ENCODE measurements around the gene MED1. TPM values are rescaled to one million over a fixed set of nuclear protein-coding genes. Genes with fewer than 3 reads are reported as not detected.
"Not testable (repeated sequence)": the region's sequence is repeated elsewhere in the genome, so short reads cannot be mapped to it uniquely, and the experiment has no call there.

Gene MED1, protein sequence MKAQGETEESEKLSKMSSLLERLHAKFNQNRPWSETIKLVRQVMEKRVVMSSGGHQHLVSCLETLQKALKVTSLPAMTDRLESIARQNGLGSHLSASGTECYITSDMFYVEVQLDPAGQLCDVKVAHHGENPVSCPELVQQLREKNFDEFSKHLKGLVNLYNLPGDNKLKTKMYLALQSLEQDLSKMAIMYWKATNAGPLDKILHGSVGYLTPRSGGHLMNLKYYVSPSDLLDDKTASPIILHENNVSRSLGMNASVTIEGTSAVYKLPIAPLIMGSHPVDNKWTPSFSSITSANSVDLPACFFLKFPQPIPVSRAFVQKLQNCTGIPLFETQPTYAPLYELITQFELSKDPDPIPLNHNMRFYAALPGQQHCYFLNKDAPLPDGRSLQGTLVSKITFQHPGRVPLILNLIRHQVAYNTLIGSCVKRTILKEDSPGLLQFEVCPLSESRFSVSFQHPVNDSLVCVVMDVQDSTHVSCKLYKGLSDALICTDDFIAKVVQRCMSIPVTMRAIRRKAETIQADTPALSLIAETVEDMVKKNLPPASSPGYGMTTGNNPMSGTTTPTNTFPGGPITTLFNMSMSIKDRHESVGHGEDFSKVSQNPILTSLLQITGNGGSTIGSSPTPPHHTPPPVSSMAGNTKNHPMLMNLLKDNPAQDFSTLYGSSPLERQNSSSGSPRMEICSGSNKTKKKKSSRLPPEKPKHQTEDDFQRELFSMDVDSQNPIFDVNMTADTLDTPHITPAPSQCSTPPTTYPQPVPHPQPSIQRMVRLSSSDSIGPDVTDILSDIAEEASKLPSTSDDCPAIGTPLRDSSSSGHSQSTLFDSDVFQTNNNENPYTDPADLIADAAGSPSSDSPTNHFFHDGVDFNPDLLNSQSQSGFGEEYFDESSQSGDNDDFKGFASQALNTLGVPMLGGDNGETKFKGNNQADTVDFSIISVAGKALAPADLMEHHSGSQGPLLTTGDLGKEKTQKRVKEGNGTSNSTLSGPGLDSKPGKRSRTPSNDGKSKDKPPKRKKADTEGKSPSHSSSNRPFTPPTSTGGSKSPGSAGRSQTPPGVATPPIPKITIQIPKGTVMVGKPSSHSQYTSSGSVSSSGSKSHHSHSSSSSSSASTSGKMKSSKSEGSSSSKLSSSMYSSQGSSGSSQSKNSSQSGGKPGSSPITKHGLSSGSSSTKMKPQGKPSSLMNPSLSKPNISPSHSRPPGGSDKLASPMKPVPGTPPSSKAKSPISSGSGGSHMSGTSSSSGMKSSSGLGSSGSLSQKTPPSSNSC (N-terminal part only)
- total RNA-seq, result 10 to 100 TPM; 58.9 to 59.7 TPM

DNA sequence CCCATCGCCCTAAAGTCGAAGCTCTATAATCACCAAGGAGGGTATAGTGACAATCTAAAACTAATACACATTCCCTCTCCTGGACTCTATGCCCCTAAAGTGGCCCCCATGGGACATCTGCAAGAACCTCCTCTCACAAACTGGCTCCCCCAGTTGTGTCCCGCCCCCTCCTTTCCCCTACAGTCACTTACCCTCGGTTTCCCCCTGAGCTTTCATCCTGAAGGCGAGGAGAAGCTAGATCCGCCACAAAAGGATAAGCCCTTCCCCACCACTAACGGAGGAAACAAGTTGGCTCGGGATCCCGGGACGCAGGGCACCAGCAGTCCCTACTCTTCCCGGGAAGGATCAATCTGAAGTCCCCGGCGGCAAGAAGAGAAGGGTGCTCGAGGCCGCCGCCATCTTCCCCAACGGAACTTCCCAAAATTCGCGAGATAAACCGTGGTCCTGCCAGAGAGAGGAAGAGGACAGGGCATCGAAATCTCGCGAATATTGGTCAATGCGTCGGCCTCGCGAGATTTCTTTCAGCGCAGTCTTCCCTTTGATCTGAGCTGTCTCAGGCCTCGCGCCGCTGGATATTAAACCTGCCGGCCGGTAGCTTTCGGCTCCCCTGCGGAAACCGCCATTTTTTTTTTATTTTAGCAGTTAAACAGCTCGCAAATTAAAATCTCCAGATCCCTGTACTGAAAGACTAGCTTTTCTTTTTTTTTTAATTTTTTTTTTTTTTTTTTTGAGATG is at the start of gene MED1:
Gene MED1, minus strand, starts transcription at position 417 of the 735 bp plus-strand sequence. Its CDS starts 201 bp downstream, at position 216.
- Mint-ChIP-seq H3K27me3 (no peaks in the 10 kb centered on the region), H3K4me3 (peak within 1 kb of the TSS; percentile 96), H3K27ac (peak within 1 kb of the TSS; percentile 96), H3K36me3 (peaks cover 14% of the 10 kb centered on the region), H3K9me3 (no peaks in the 10 kb centered on the region), H3K4me1 (ENCODE audit: low read depth) (peaks cover 26% of the 10 kb centered on the region)
- peak; percentile 96 for DNase-seq
- POLR2A ChIA-PET, result interaction anchor here (0.6 to 5.8 kb wide), 11 partner anchors 9 to 479 kb away, joined by 3 to 85 read pairs (median 5); partner anchors contain the start of genes CDK12, FBXL20 and RPL19
- CTCF ChIA-PET, result interaction anchor here (0.7 to 1.6 kb wide), 3 partner anchors 9 to 172 kb away, joined by 3 to 14 read pairs (median 4); partner anchors contain the start of gene CDK12
- intact Hi-C loops (cut with micrococcal nuclease), result loop anchor here (1.0 kb wide), 2 partner anchors 10 to 47 kb away; partner anchors contain the start of gene CDK12

DNA sequence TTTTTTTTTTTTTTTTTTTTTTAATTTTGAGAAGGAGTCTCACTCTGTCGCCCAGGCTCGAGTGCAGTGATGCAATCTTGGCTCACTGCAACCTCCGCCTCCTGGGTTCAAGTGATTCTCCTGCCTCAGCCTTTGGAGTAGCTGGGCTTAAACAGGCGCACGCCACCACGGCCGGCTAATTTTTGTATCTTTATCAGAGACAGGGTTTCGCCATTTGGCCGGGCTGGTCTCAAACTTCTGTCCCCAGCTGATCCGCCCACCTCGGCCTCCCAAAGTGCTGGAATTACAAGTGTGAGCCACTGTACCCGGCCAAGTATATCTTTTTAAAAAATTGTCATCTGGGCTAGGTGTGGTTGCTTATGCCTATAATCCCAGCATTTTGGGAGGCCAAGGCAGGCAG is 45.9 kb upstream of the MED1 start:
- H3K4me3 Mint-ChIP-seq; H3K27ac Mint-ChIP-seq; POLR2A ChIA-PET; DNase-seq; H3K9me3 Mint-ChIP-seq; H3K4me1 Mint-ChIP-seq (ENCODE audit: low read depth); CTCF ChIA-PET; intact Hi-C loops (cut with micrococcal nuclease); H3K27me3 Mint-ChIP-seq: not testable (repeated sequence)
- peaks cover 27% of the 10 kb centered on the region for H3K36me3 Mint-ChIP-seq

DNA sequence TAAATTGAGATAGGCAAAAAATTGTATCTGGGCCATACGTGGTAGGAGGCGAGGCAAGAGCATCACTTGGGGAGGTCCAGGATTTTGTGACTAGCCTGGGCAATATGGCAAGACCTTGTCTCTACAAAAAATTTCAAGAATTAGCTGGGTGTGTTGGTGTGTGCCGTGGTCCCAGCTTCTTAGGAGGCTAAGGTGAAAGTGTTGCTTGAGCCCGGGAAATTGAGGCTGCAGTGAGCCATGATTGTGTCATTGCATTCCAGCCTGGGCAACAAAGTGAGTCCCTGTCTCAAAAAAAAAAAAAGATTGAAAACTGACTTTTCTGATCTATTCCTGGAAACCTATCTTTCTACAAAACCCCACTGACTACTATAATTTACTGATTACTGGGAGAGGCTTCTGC is 36.9 kb upstream of the MED1 start:
- Mint-ChIP-seq H3K9me3 (no peaks in the 10 kb centered on the region), H3K4me3 (no peak overlapping the region), H3K4me1 (ENCODE audit: low read depth) (peaks cover 7% of the 10 kb centered on the region), H3K27ac (peak overlapping the region; percentile 18), H3K27me3 (no peaks in the 10 kb centered on the region), H3K36me3 (peaks cover 13% of the 10 kb centered on the region)
- ChIA-PET POLR2A (no interaction called here), CTCF (no interaction called here)
- intact Hi-C loops (cut with micrococcal nuclease), result no loop called here
- no peak for DNase-seq

GRCh38 chr17:39487490-39487889 is 36.4 kb upstream of the MED1 start:
- DNase-seq; H3K4me3 Mint-ChIP-seq; POLR2A ChIA-PET; H3K27me3 Mint-ChIP-seq; intact Hi-C loops (cut with micrococcal nuclease); H3K9me3 Mint-ChIP-seq; H3K27ac Mint-ChIP-seq; H3K4me1 Mint-ChIP-seq (ENCODE audit: low read depth); CTCF ChIA-PET: not testable (repeated sequence)
- H3K36me3 Mint-ChIP-seq, result peaks cover 11% of the 10 kb centered on the region

DNA sequence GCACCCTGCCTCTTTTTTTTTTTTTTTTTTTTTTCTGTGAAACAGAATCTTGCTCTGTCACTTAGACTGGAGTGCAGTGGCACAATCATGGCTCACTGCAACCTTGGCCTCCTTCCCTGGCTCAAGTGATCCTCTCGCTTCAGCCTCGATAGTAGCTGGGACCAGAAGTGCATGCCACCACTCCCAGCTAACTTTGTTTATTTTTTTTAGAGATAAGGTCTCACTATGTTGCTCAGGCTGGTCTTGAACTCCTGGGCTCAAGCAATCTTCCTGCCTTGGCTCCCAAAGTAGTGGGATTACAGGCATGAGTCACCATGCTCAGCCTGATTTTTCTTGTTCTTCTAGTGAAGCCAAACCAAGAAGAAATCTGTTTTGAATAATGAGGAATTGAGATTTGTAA is 35.2 kb upstream of the MED1 start:
- Mint-ChIP-seq H3K9me3 (no peaks in the 10 kb centered on the region), H3K4me3 (no peak overlapping the region), H3K27me3 (no peaks in the 10 kb centered on the region), H3K27ac (no peak overlapping the region), H3K4me1 (ENCODE audit: low read depth) (peaks cover 7% of the 10 kb centered on the region), H3K36me3 (peaks cover 11% of the 10 kb centered on the region)
- POLR2A ChIA-PET, result no interaction called here
- intact Hi-C loops (cut with micrococcal nuclease), result no loop called here
- CTCF ChIA-PET, result interaction anchor here (0.5 to 0.6 kb wide), 2 partner anchors 39 to 327 kb away, joined by 3 read pairs; no protein-coding TSS in a partner anchor
- DNase-seq, result no peak

DNA sequence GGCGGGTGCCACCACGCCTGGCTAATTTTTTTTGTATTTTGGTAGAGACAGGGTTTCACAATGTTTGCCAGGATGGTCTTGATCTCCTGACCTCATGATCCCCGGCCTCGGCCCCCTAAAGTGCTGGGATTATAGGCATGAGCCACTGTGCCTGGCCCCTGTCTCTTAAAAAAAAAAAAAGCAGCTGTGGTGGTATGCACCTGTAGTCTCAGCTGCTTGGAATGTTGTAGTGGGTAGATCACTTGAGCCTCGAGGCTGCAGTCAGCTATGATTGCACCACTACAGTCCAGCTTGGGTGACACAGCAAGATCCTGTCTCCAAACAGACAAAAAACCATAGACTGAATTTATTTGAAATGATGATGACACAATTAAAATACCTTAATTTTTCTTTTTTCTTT is 34.5 kb upstream of the MED1 start:
- H3K4me3 Mint-ChIP-seq, result no peak overlapping the region
- no peaks in the 10 kb centered on the region for H3K9me3 Mint-ChIP-seq
- H3K36me3 Mint-ChIP-seq, result peaks cover 9% of the 10 kb centered on the region
- DNase-seq, result no peak
- intact Hi-C loops (cut with micrococcal nuclease), result no loop called here
- peaks cover 7% of the 10 kb centered on the region for H3K4me1 Mint-ChIP-seq (ENCODE audit: low read depth)
- ChIA-PET CTCF (interaction anchor here (0.6 kb wide), 2 partner anchors 12 to 40 kb away, joined by 3 read pairs; no protein-coding TSS in a partner anchor), POLR2A (interaction anchor here (0.8 kb wide), 1 partner anchor 34 kb away, joined by 5 read pairs; the partner anchor contains the start of gene MED1)
- H3K27me3 Mint-ChIP-seq, result no peaks in the 10 kb centered on the region
- H3K27ac Mint-ChIP-seq, result no peak overlapping the region

DNA sequence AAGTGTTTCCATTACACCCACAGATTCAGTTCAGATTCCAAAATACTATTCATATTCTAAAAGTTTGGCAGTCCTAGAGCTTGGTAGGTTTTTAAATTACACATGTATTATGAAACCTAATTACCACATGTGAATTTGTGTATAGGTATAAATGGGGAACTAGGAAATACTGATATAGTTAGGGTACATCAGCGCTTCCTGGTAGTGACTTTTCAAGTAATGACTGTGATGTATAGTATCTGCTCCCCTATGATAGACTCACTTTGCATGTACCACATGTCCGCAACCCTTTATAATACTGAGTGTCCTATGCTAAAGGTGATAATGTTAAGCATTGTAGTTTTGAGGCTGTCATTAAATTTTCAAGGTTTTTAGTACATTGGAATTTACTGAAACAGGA is 33.1 kb upstream of the MED1 start:
- Mint-ChIP-seq H3K36me3 (peaks cover 7% of the 10 kb centered on the region), H3K27me3 (no peaks in the 10 kb centered on the region), H3K9me3 (no peaks in the 10 kb centered on the region), H3K27ac (no peak overlapping the region), H3K4me3 (no peak overlapping the region), H3K4me1 (ENCODE audit: low read depth) (peaks cover 7% of the 10 kb centered on the region)
- intact Hi-C loops (cut with micrococcal nuclease), result no loop called here
- DNase-seq, result no peak
- POLR2A ChIA-PET, result interaction anchor here (0.7 kb wide), 1 partner anchor 768 kb away, joined by 4 read pairs; no protein-coding TSS in a partner anchor
- CTCF ChIA-PET, result no interaction called here

GRCh38 chr17:39483506-39483905 is 32.4 kb upstream of the MED1 start:
- POLR2A ChIA-PET, result no interaction called here

DNA sequence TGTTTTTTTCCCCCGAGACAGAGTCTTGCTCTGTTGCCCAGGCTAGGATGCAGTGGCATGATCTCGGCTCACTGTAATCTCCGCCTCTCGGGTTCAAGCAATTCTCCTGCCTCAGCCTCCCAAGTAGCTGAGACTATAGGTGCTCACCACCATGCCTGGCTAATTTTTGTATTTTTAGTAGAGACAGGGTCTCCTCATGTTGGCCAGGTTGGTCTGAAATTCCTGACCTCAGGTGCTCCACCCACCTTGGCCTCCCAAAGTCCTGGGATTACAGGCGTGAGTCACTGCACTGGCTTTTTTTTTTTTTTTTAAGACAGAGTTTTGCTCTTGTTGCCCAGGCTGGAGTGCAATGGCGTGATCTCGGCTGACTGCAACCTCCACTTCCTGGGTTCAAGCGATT is 28.6 kb upstream of the MED1 start:
- H3K9me3 Mint-ChIP-seq; H3K27me3 Mint-ChIP-seq; H3K36me3 Mint-ChIP-seq; H3K4me3 Mint-ChIP-seq; CTCF ChIA-PET; H3K4me1 Mint-ChIP-seq (ENCODE audit: low read depth); DNase-seq; H3K27ac Mint-ChIP-seq; intact Hi-C loops (cut with micrococcal nuclease): not testable (repeated sequence)
- POLR2A ChIA-PET, result interaction anchor here (1.3 kb wide), 1 partner anchor 17 kb away, joined by 5 read pairs; no protein-coding TSS in a partner anchor

More at GRCh38 chr17:39483506-39483905, 32.4 kb upstream of the MED1 start:
- no peak for DNase-seq
- H3K4me1 Mint-ChIP-seq (ENCODE audit: low read depth), result peaks cover 7% of the 10 kb centered on the region
- H3K27ac Mint-ChIP-seq, result no peak overlapping the region
- intact Hi-C loops (cut with micrococcal nuclease), result no loop called here
- peaks cover 7% of the 10 kb centered on the region for H3K36me3 Mint-ChIP-seq
- H3K27me3 Mint-ChIP-seq, result no peaks in the 10 kb centered on the region
- CTCF ChIA-PET, result no interaction called here
- no peak overlapping the region for H3K4me3 Mint-ChIP-seq
- no peaks in the 10 kb centered on the region for H3K9me3 Mint-ChIP-seq

- Mint-ChIP-seq H3K4me1 (ENCODE audit: low read depth) (no peaks in the 10 kb centered on the region), H3K27me3 (no peaks in the 10 kb centered on the region), H3K4me3 (no peak overlapping the region), H3K9me3 (no peaks in the 10 kb centered on the region), H3K36me3 (peaks cover 23% of the 10 kb centered on the region), H3K27ac (no peak overlapping the region)
- intact Hi-C loops (cut with micrococcal nuclease), result no loop called here
- CTCF ChIA-PET, result interaction anchor here (0.6 to 1.4 kb wide), 2 partner anchors 228 to 231 kb away, joined by 3 to 4 read pairs; no protein-coding TSS in a partner anchor
- POLR2A ChIA-PET, result interaction anchor here (0.7 to 0.8 kb wide), 2 partner anchors 11 to 12 kb away, joined by 3 read pairs; partner anchors contain the start of gene CDK12
- no peak for DNase-seq
Measured at GRCh38 chr17:39473310-39473709, 22.2 kb upstream of the MED1 start.

- CTCF ChIA-PET, H3K9me3 Mint-ChIP-seq, DNase-seq, H3K4me3 Mint-ChIP-seq, H3K27ac Mint-ChIP-seq, H3K27me3 Mint-ChIP-seq: not testable (repeated sequence)
- intact Hi-C loops (cut with micrococcal nuclease), result loop anchor here (10.0 kb wide), 1 partner anchor 456 kb away; the partner anchor contains the start of genes LRRC3C and ORMDL3
- peaks cover 26% of the 10 kb centered on the region for H3K4me1 Mint-ChIP-seq (ENCODE audit: low read depth)
- POLR2A ChIA-PET, result interaction anchor here (1.1 kb wide), 1 partner anchor 18 kb away, joined by 3 read pairs; the partner anchor contains the start of gene MED1
- peaks cover 26% of the 10 kb centered on the region for H3K36me3 Mint-ChIP-seq
Measured at GRCh38 chr17:39468610-39469009, 17.5 kb upstream of the MED1 start.
